NCI-H460 (cell line): ENCODE measurements around the gene OBP2B. TPM values are rescaled to one million over a fixed set of nuclear protein-coding genes. Genes with fewer than 3 reads are reported as not detected.
"Not testable (repeated sequence)": the region's sequence is repeated elsewhere in the genome, so short reads cannot be mapped to it uniquely, and the experiment has no call there.

Source experiments
- DNase-seq: peaks from one replicate; pipeline ENCODE4 v3.0.0-alpha.2; 2016; ENCODE audit warnings: low read depth; ENCODE audit errors: extremely low read depth
- polyA plus RNA-seq: library from polyadenylated mRNA; depleted of rRNA; stranded (reverse); fragments of >200 nt; gene quantifications from 2 replicates; pipeline ENCODE4 v1.2.3, GENCODE V29; 2014; cell fraction: nucleus; rRNA removed
- total RNA-seq: library from RNA; depleted of rRNA; stranded (reverse); fragments of >200 nt; shearing (Covaris generic); gene quantifications from 2 replicates; pipeline ENCODE4 v1.2.3, GENCODE V29; 2014; rRNA removed

OBP2B gene
- total RNA-seq: not detected in 2 replicates
- polyA plus RNA-seq: not detected in 2 replicates

- not testable (repeated sequence) for DNase-seq
These were observed at the start of gene OBP2B for GRCh38 chr9:133208880-133209300. Gene OBP2B (minus strand): TSS chr9:133209250. CDS start chr9:133209199, 51 bp downstream.

DNA sequence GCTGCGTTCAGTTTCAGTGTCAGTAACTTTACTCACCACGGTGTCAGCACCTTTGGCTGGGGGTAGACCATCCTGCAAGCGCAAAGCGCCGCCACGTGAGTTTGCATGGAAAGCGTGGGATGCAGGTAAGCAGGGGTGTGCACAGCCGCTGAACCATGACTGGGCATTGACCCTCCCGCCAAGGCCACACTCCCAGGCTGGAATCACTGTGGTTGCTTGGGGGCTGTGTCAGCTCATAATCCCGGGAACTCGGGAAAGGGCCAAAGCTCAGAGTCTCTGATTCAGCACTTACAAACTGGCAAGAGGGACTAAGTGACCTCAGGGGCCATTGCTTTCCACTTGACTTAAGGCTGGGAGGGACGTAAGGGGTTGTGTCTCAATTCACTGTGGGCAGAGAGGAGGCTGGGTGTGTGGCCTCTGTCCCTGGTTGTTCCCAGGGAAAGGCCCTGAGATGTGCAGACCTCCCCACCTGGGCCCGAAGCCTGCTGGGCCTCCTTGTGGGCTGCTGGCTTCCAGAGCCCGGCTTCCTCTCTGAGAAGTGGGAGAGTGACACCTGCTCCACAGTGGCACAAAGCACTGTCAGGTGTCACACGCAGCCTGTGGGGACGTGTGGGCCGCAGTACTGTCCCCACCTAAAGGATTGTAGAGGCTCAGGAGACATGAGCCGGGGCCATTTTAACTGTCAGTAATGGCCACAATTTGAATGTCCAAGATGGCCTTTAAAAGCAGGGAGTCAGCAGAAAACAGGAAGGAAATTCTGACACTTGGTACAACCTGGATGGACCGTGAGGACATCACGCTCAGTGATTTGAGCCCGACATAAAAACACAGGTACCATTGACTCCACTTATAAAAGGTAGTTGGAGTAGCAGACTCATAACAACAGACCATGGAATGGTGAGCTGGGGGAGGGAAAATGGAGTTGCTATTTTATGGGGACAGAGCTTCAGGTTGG lies 49.3 kb upstream of the OBP2B start:
- no peak for DNase-seq

DNA sequence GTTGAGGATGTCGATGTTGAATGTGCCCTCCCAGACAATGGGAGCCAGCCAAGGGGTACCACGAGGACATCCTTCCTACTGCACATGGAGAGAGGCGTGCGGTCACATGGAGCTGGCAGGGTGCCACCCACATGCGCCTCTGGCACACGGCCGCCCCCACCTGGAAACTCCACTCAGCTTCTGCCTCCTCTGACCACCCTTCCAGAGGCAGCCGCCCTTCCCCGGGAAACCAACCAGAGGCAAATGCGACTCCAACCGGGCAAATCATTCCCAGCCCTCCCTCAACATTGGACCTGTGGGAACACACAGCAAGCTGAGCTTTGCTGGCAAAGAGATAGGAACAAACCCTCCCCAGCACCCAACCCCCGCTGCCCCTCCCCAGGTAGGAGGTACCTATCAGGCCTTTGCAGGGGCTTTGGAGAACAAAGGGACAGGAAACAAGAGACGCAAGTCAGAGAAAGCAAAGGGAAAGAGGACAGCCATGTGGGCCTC lies 48.5 kb upstream of the OBP2B start:
- no peak for DNase-seq

GRCh38 chr9:133256686-133257091 lies 47.6 kb upstream of the OBP2B start:
- no peak for DNase-seq

DNA sequence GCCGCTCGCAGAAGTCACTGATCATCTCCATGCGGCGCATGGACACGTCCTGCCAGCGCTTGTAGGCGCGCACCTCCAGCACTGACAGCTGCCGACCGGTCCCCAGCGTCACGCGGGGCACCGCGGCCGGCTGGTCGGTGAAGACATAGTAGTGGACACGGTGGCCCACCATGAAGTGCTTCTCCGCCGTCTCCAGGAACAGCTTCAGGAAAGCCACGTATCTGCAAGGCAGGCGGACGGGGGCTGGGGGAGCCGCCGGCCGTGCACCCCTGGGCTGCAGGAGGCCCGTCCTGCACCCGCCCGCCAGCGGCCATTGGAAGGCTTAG lies 47.0 kb upstream of the OBP2B start:
- DNase-seq: no peak

DNA sequence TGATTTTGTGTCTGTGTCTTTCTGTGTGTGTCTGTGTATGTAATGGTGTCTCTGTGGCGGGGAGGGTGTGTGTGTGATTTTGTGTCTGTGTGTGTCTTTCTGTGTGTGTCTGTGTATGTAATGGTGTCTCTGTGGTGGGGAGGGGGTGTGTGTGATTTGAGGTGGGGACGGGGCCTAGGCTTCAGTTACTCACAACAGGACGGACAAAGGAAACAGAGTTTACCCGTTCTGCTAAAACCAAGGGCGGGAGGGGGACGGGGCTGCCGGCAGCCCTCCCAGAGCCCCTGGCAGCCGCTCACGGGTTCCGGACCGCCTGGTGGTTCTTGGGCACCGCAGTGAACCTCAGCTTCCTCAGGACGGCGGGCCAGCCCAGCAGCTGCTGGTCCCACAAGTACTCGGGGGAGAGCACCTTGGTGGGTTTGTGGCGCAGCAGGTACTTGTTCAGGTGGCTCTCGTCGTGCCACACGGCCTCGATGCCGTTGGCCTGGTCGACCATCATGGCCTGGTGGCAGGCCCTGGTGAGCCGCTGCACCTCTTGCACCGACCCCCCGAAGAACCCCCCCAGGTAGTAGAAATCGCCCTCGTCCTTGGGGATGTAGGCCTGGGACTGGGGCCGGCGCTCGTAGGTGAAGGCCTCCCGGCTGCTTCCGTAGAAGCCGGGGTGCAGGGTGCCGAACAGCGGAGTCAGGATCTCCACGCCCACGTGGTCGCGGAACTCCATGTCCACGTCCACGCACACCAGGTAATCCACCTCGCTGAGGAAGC lies 46.5 kb upstream of the OBP2B start:
- no peak for DNase-seq

DNA sequence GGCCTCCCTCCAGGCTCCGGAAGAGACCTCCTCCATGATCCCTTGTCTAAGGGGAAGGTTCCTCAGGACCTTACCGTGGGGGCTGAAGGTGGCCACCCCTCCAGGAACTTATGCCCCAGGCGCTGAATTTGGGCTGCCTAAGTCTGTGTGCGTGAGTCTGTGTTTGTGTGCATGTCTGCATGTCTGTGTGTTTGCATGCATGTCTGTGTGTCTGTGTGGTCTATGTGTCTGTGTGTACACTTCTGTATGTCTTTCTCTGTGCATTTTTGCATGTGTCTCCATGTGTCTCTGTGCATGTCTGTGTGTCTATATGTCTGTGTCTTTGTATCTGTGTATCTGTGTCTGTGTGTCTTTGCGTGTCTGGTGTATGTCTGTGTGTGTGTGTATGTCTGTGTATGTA lies 45.4 kb upstream of the OBP2B start:
- no peak for DNase-seq

GRCh38 chr9:133253268-133253667 lies 44.2 kb upstream of the OBP2B start:
- no peak for DNase-seq

DNA sequence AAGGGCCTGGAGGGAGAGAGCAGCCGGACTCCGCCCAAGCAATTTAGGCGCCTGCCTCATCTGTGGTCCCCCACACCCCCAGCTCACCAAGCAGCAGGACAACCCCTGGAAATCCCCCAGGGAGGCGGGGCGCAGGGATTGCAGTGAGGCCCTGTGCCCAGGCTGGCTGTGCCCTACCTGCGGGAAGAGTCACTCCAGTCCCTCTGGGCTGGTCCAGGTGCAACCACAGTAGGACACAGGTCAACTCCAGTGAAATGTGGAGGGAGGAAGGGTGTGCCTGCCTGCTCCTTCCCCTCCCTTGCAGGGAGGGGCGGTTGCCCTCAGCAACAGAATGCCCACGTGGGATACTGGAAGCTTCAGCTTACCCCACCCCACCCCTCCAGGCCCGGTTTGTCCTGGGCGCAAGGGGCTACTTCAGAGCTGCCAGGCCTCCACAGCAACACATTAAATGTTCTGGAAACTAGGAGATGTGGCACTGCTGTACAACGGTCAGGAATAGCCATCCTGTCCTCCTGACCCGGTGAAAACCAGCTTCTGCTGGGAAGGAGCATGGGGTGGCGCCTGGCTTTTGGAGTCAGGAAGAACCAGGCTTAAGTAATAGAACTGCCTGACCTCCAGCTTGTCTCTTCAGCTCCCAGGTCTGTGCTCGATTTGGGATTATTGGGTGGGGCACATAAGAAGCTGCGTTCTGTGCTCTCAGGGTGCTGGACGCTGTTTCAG lies 43.4 kb upstream of the OBP2B start:
- DNase-seq: no peak

DNA sequence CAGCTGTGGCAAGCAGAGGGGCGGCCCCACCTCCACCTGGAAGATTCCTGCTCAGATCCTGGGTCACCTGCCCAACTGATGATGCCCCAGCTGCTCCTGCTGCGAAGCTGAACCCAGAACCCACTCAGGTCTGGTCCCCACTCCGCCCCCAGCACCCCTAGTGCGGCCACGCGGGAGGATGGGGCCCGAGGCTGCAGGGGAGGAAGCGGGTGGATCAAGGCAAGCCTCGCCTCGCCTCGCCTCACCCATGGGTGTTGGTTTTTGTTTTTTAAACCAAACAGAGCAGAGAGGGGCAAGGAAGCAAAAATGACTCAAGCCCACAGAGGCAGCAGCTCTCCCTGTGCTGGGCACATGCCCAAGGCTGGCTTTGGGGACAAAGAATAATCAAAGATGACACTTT lies 42.7 kb upstream of the OBP2B start:
- DNase-seq: no peak

GRCh38 chr9:133251221-133251620 lies 42.2 kb upstream of the OBP2B start:
- DNase-seq: not testable (repeated sequence)

DNA sequence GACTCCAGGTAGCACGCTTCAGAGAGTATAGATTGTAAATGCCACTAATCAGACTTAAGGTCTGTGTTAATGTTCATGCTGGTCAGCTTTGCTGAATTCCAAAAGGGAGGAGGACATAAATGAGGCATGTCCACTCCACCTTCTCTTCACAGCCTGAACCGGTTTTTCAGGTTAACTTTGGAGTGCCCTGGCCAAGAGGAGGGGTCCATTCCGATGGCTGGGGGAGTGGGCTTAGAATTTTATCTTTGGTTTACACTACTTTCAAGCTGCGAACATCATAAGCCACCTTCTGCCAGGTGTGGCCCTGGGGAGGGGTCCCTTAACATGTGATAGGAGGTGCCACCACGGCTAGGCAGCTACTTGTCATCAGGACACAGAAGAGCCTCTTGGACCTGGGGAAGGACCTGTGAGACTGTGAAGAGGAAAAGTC lies 41.7 kb upstream of the OBP2B start:
- no peak for DNase-seq

- DNase-seq: no peak
These were observed 40.3 kb upstream of the OBP2B start for GRCh38 chr9:133249337-133249736.

- DNase-seq: no peak
These were observed 39.8 kb upstream of the OBP2B start for GRCh38 chr9:133248726-133249295.

GRCh38 chr9:133247632-133248031 lies 38.6 kb upstream of the OBP2B start:
- DNase-seq: no peak

- DNase-seq: no peak
These were observed 37.9 kb upstream of the OBP2B start for GRCh38 chr9:133246991-133247390.

DNA sequence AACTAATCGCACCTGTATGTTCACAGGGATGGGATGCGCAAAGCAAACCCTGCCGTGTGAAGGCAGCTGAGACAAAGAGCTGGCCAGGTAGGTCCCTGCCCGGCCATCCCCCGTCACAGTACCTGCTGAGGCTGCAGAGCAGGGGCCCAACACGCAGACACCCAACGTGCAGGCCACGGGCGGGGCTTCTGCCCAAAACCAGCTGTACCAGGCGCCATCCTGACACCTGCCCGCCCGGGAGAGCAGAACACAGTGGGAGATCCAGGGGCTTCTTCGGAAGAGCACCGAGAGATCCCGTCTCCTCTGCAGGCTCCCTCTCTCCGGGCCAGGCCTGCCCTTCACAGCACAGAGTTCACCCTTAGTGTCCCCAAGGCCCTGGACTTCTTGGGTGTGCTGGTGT lies 37.5 kb upstream of the OBP2B start:
- DNase-seq: no peak

DNA sequence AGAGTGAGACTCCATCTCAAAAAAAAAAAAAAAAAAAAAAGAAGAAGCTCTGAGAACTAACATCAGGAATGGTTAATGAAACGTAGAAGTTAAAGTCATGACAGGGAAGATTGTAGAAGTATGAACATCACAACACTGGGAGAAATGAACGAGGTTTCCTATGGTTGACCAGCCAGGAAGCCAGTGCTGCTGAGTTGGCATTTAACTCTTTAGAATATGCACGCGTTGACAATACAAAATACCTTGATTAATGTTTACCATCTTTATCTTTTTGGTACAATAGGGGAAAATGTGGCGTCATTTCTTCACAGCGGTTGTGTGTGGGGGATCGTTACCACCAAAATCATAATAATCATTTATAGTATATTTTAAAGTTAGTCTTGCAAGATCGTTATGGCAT lies 33.9 kb upstream of the OBP2B start:
- DNase-seq: no peak

DNA sequence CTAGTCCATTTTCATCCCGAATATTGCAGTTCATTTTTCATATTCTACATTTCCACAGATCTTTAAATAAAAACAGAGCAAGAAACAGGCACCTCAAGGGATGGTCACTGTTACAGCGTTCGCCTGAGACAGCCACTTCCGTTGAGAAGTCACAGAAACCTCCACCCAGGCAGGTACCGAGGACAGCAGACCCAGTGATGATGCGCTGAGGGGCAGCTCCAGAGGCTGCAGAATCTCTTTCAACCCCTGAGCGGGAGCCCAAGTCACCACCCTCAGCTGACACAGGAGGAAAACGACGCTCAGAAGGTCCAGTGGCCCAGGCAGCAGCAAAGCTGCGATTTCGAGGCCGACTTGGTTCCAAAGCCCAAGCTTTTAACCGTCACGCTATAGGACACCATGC lies 33.2 kb upstream of the OBP2B start:
- DNase-seq: no peak

DNA sequence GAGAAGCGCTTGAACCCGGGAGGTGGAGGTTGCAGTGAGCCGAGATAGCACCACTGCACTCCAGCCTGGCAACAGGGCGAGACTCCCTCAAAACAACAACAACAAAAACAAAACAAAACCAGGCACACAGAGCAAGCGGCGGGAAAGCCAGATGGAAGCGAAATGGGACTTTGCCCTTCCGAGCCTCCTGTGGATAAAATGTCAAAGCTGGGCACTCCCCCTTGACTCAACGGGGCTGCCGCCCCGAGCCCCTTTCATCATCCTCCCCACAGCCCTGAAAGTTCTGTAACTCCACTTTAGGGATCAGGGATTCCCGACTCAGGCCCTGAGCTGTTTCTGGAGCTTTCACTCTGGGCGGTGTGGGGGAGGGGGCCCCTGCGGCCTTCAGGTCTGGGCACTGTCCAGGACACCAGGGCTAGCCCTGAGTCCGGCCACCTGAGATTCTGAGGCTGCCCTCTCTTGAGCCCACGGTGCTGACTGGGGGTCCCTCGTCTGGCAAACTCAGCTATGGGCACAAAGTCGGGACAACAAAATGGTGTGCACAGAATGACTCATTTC lies 30.6 kb upstream of the OBP2B start:
- DNase-seq: no peak
